Fibroblast of lung (primary cell): Measurements from ENCODE around the gene SCAMP5. TPM values are rescaled to one million over a fixed set of nuclear protein-coding genes. Genes with fewer than 3 reads are reported as not detected.

ENCODE experiments used
- DNase-seq, 2 donors: peaks; one replicate each; pipeline versions ENCODE4 v3.0.0 to v3.0.0-alpha.2; 2010; ENCODE audit warnings: low read depth in 2 of 2
- H2AFZ ChIP-seq: 2 replicates; pipeline ENCODE4 v1.5.1; 2012; ENCODE audit warnings: low read length, control low read depth, inconsistent platforms
- H3K27ac ChIP-seq: 2 replicates; pipeline ENCODE4 v1.5.1; 2011; ENCODE audit warnings: low read length, control low read depth; ENCODE audit not compliant: insufficient read depth
- H3K27me3 ChIP-seq: 2 replicates; pipeline ENCODE4 v1.5.1; 2011; ENCODE audit warnings: mild to moderate bottlenecking, low read length; ENCODE audit not compliant: control insufficient read depth, insufficient read depth
- H3K36me3 ChIP-seq: 2 replicates; pipeline ENCODE4 v1.5.1; 2011; ENCODE audit warnings: low read length; ENCODE audit not compliant: control insufficient read depth, insufficient read depth
- H3K4me1 ChIP-seq: 2 replicates; pipeline ENCODE4 v1.5.1; 2011; ENCODE audit warnings: low read length; ENCODE audit not compliant: control insufficient read depth, insufficient read depth; ENCODE audit errors: extremely low read depth
- H3K4me2 ChIP-seq: 2 replicates; pipeline ENCODE4 v1.5.1; 2011; ENCODE audit warnings: low read length, control low read depth; ENCODE audit not compliant: insufficient read depth; ENCODE audit errors: extremely low read depth
- H3K4me3 ChIP-seq, 4 experiments: fragments of 200-600 bp in 1 of 4; sonication (generic) in 1 of 4; replicated peaks in 1 of 4; 2 replicates each; pipeline ENCODE4 v1.5.1; 2011 to 2016; ENCODE audit warnings: low read length in 4 of 4, low read depth in 3 of 4, mild to moderate bottlenecking in 3 of 4, control low read depth in 2 of 4, inconsistent platforms in 1 of 4, mixed read lengths in 1 of 4; ENCODE audit not compliant: insufficient read depth in 1 of 4; ENCODE audit errors: control extremely low read depth in 1 of 4
- H3K79me2 ChIP-seq: 2 replicates; pipeline ENCODE4 v1.5.1; 2012; ENCODE audit warnings: mild to moderate bottlenecking, low read length, inconsistent platforms; ENCODE audit not compliant: control insufficient read depth, insufficient read depth
- H3K9ac ChIP-seq: 2 replicates; pipeline ENCODE4 v1.5.1; 2011; ENCODE audit warnings: mild to moderate bottlenecking, low read length, control low read depth; ENCODE audit not compliant: insufficient read depth
- H3K9me3 ChIP-seq: 2 replicates; pipeline ENCODE4 v1.5.1; 2012; ENCODE audit warnings: low read depth, low read length; ENCODE audit not compliant: control insufficient read depth, insufficient read depth
- H4K20me1 ChIP-seq: 2 replicates; pipeline ENCODE4 v1.5.1; 2011; ENCODE audit warnings: low read length; ENCODE audit not compliant: control insufficient read depth, insufficient read depth; ENCODE audit errors: extremely low read depth
- CTCF ChIP-seq, 2 donors: IDR thresholded peaks in 1 of 2; conservative IDR thresholded peaks in 1 of 2; 1 replicate in 1 of 2; 2 replicates in 1 of 2; pipeline ENCODE4 v1.5.1; 2011 to 2012; ENCODE audit warnings: low read length in 2 of 2, control low read depth in 1 of 2, inconsistent platforms in 1 of 2, low read depth in 1 of 2, mild to moderate bottlenecking in 1 of 2
- EZH2 ChIP-seq: IDR thresholded peaks from 2 replicates; pipeline ENCODE4 v1.5.1; 2012; ENCODE audit warnings: low read length, control low read depth, mild to moderate bottlenecking; ENCODE audit errors: missing control alignments
- polyA minus RNA-seq: library from RNA; depleted of rRNA, polyadenylated mRNA; stranded (reverse); fragments of >200 nt; gene quantifications from 2 replicates; pipeline ENCODE4 v1.2.3, GENCODE V29; 2011; ENCODE audit warnings: low replicate concordance
- polyA plus RNA-seq, 2 donors: library from polyadenylated mRNA; depleted of rRNA in 1 of 2; stranded (reverse) in 1 of 2; unstranded in 1 of 2; fragments of >200 nt; gene quantifications; 2 replicates each; pipeline ENCODE4 v1.2.1, GENCODE V29; 2011 to 2012; ENCODE audit warnings: missing spikeins in 1 of 2
- total RNA-seq: library from RNA; depleted of rRNA; stranded (reverse); fragments of >200 nt; gene quantifications from 2 replicates; pipeline ENCODE4 v1.2.1, GENCODE V29; 2014

SCAMP5 gene
- total RNA-seq, result 0.50 and 1.5 TPM in 2 replicates
- polyA plus RNA-seq, result 0.93 and 1.2 TPM in 2 replicates
- 0.39 and 0.50 TPM in 2 replicates for polyA plus RNA-seq (2012)
- 1.7 and 4.0 TPM in 2 replicates for polyA minus RNA-seq

- peak within 1 kb of the TSS; percentile 71 for H2AFZ ChIP-seq
- no peaks in the 10 kb centered on the region for H4K20me1 ChIP-seq
- TF ChIP-seq EZH2 (no peak), CTCF (conservative IDR thresholded peaks at IDR 0.05 in 1 of 2, IDR thresholded peaks at IDR 0.05 in 1 of 2; ENCODE audit: low read depth in 1 of 2, low read length in 2 of 2) (no peak)
- no peaks in the 10 kb centered on the region for H3K79me2 ChIP-seq
- H3K27me3 ChIP-seq, result peaks cover 16% of the 10 kb centered on the region
- DNase-seq, result peak; percentile 87 to 92
- H3K9me3 ChIP-seq, result no peaks in the 10 kb centered on the region
- peak within 1 kb of the TSS; percentile 16 for H3K9ac ChIP-seq
- H3K4me1 ChIP-seq, result no peaks in the 10 kb centered on the region
- peak within 1 kb of the TSS; percentile 40 to 65 (median 62) for H3K4me3 ChIP-seq
- H3K4me2 ChIP-seq, result peak within 1 kb of the TSS; percentile 87
- no peaks in the 10 kb centered on the region for H3K36me3 ChIP-seq
- no peak within 1 kb of the TSS for H3K27ac ChIP-seq
Observed at GRCh38 chr15:74995182-74995778, at the start of gene SCAMP5. Gene SCAMP5 (plus strand): TSS chr15:74995563. CDS start chr15:75011840, 16,277 bp downstream.

DNA sequence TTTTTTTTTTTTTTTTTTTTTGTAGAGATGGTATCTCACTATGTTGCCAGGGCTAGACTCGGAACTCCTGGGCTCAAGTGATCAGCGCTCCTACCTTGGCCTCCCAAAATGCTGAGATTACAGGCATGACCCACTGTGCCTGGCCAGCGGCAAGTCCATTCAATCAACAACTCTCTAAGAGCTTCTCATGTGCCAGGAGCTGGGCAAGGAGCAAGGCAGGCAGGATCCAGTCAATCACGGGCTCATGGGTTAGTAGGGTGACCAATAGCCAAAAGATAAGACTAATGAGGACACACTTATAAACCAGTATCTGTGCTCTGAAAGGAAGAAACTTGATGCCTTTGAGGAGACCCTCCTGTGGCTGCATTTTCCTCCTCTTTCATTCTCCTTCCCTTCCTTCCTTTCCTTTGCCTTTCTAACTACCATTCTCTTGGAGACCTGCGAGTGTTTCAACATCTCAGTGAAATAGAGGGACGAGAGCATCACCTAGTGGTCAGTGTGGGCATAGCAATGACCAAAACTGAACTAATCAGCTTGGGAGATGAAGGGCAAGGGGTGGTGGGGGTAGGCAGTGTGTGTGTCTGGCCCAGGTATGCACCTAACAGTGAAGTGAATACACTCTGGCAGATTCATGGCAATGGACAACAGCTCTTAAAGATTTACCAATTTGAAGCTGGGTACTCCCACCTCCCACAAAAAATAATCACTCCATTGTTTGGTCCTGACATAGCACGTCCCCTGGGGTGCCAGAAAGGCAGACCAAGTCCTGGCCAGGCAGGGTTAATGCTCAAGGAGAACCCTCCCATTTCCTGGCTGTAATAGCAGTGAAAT, 45.1 kb upstream of the SCAMP5 start:
- peak; percentile 49 to 74 for DNase-seq
- H4K20me1 ChIP-seq, result no peaks in the 10 kb centered on the region
- H3K36me3 ChIP-seq, result no peaks in the 10 kb centered on the region
- no peaks in the 10 kb centered on the region for H3K9me3 ChIP-seq
- no peak for TF ChIP-seq EZH2
- TF ChIP-seq CTCF (conservative IDR thresholded peaks at IDR 0.05 in 1 of 2, IDR thresholded peaks at IDR 0.05 in 1 of 2; ENCODE audit: low read depth in 1 of 2, low read length in 2 of 2), result peak; percentile 100
- H3K27me3 ChIP-seq, result no peaks in the 10 kb centered on the region
- H3K4me1 ChIP-seq, result no peaks in the 10 kb centered on the region
- no peak overlapping the region for H3K9ac ChIP-seq
- no peak overlapping the region for H3K4me3 ChIP-seq
- no peak overlapping the region for H3K4me2 ChIP-seq
- no peaks in the 10 kb centered on the region for H3K79me2 ChIP-seq
- H3K27ac ChIP-seq, result no peak overlapping the region
- H2AFZ ChIP-seq, result no peak overlapping the region

- no peak overlapping the region for H3K9ac ChIP-seq
- DNase-seq, result no peak
- H3K4me2 ChIP-seq, result no peak overlapping the region
- H3K36me3 ChIP-seq, result no peaks in the 10 kb centered on the region
- no peaks in the 10 kb centered on the region for H4K20me1 ChIP-seq
- no peak overlapping the region for H3K27ac ChIP-seq
- no peak overlapping the region for H3K4me3 ChIP-seq
- TF ChIP-seq EZH2, result no peak
- H2AFZ ChIP-seq, result no peak overlapping the region
- no peaks in the 10 kb centered on the region for H3K9me3 ChIP-seq
- H3K79me2 ChIP-seq, result no peaks in the 10 kb centered on the region
- H3K27me3 ChIP-seq, result no peaks in the 10 kb centered on the region
- H3K4me1 ChIP-seq, result no peaks in the 10 kb centered on the region
Observed at GRCh38 chr15:74951006-74951405, 44.4 kb upstream of the SCAMP5 start.
